ENCODE data around the gene ELF1. TPM values are rescaled to one million over a fixed set of nuclear protein-coding genes. Genes with fewer than 3 reads are reported as not detected.

ELF1 gene
- total and polyA plus RNA-seq, 9 donors: 28.5 to 53.2 (median 47.7) TPM

DNA sequence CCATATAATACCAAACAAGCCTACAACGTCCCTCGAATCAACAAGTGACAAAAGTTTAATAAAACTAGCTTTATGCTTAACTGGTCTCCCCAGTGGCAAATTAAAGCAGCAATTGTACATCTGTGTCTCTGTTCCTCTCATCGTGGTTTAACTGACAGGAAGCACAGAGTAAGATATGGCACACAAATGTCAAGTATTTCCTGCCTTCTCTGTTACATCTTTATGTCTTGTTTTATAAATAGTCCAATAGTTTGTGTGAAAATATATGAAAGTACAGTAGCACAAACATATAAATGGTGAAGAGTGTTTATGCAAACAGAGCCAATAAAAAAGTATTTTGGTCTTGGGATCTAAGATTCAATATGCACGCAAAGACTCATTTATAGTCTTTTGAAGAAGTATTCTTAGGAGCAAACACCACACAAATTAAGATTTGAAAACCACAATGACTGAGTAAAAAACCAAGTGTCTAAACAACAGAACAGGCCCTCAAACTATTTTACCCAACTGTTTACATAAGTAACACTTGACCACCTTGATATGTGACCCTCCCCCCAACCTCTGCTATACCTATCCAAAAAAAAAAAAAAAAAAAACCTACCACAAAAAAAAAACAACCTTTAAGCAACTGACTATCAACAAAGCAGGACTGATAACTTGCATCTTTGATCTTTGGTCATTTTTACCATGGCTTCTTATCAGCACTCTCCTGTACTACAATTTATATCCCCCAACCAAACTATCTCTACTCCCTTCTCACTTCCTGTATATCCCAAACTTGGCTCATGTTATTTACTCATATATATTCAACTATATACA lies 14.0 kb downstream of the ELF1 start:
- TF ChIP-seq EP300 (IDR thresholded peaks at IDR 0.05): no peak
- peaks cover 5% of the 10 kb centered on the region for H3K4me1 ChIP-seq (ENCODE audit: insufficient read depth)
- H3K9me3 ChIP-seq: no peaks in the 10 kb centered on the region
- no peak overlapping the region for H3K4me3 ChIP-seq
- H3K27me3 ChIP-seq: no peaks in the 10 kb centered on the region
- H3K27ac ChIP-seq: no peak overlapping the region
- 66 to 68% (median 66%) methylated on average over 4 of the region's 4 CpGs for WGBS, 3 donors
- DNase-seq: no peak
- no peaks in the 10 kb centered on the region for H3K36me3 ChIP-seq
- intact Hi-C loops (cut with DNase I): no loop called here

DNA sequence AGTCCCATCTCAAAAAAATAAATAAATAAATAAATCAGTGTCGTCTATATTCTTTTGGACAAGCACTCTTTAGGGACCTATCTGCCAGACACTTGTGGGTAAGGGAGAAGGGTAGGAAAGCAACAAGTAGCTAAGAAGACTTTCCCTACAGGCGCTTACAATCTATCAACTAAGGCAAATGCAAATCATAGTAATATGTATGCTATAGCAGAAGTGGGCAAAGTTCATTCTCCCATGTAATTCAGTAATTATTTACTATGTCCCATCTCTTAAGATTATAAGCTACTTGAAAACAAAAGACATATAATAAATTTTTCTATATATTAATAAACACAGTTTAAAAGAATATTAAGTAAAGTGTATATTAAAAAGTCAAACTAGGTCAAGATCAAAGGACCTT lies 16.5 kb downstream of the ELF1 start:
- TF ChIP-seq POLR2A (IDR thresholded peaks at IDR 0.05): no peak
- TF ChIP-seq EP300 (IDR thresholded peaks at IDR 0.05): no peak
- TF ChIP-seq, protein P1, sequence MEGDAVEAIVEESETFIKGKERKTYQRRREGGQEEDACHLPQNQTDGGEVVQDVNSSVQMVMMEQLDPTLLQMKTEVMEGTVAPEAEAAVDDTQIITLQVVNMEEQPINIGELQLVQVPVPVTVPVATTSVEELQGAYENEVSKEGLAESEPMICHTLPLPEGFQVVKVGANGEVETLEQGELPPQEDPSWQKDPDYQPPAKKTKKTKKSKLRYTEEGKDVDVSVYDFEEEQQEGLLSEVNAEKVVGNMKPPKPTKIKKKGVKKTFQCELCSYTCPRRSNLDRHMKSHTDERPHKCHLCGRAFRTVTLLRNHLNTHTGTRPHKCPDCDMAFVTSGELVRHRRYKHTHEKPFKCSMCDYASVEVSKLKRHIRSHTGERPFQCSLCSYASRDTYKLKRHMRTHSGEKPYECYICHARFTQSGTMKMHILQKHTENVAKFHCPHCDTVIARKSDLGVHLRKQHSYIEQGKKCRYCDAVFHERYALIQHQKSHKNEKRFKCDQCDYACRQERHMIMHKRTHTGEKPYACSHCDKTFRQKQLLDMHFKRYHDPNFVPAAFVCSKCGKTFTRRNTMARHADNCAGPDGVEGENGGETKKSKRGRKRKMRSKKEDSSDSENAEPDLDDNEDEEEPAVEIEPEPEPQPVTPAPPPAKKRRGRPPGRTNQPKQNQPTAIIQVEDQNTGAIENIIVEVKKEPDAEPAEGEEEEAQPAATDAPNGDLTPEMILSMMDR (IDR thresholded peaks at IDR 0.05): no peak
- Histone ChIP-seq H3K4me3 (no peak overlapping the region), H3K27ac (no peak overlapping the region), H3K27me3 (no peaks in the 10 kb centered on the region), H3K36me3 (no peaks in the 10 kb centered on the region), H3K4me1 (ENCODE audit: insufficient read depth) (peaks cover 4% of the 10 kb centered on the region), H3K9me3 (no peaks in the 10 kb centered on the region)
- whole genome bisulfite sequencing, 3 donors: 70 to 97% (median 94%) methylated on average over 2 of the region's 2 CpGs
- intact Hi-C loops (cut with DNase I): no loop called here
- DNase-seq: no peak

DNA sequence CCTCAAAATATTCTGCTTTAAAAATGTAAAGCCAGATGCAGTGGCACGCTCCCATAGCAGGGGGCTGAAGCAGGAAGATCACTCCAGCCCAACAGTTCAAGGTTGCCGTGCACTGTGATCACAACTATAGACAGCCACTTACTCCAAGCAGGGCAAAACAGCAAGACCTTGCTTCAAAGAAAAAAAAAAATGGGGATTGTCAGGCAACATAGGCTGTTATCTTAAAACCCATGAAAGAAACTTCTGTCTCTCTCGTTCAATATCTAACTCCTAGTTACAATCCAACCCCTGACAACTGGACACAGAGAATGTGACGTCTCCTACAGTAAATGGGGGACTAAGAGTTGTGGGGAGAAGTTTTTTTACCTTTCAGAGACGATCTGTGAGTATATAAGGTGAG lies 17.4 kb downstream of the ELF1 start:
- Histone ChIP-seq H3K9me3 (no peaks in the 10 kb centered on the region), H3K4me1 (ENCODE audit: insufficient read depth) (peaks cover 4% of the 10 kb centered on the region), H3K27me3 (no peaks in the 10 kb centered on the region), H3K36me3 (no peaks in the 10 kb centered on the region), H3K27ac (no peak overlapping the region), H3K4me3 (no peak overlapping the region)
- WGBS, 3 donors: 89 to 95% (median 91%) methylated on average over 5 of the region's 5 CpGs
- intact Hi-C loops (cut with DNase I): no loop called here
- no peak for DNase-seq
- TF ChIP-seq POLR2A (IDR thresholded peaks at IDR 0.05) (no peak), EP300 (IDR thresholded peaks at IDR 0.05) (no peak)
- TF ChIP-seq, protein P1 (IDR thresholded peaks at IDR 0.05): no peak

DNA sequence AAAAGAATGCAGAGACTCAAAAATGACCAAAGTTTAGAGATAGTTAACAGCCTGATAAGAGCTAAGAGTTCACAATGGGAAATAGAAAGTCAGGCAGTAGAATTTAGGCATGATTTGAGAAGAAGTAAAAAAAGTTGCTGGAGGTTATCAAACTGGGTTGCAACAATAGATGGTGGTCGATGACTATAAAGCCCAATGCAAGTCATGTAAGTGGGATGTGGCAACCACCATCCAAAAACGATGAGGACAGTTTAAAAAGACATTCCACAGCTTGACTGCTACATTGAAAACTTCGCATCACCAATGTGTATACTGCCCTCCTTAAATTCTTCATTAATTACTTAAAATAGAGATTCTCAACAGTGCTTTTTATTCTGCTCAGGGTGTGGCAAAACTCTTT lies 19.7 kb downstream of the ELF1 start:
- Histone ChIP-seq H3K27ac (no peak overlapping the region), H3K4me3 (no peak overlapping the region), H3K4me1 (ENCODE audit: insufficient read depth) (peaks cover 6% of the 10 kb centered on the region), H3K36me3 (no peaks in the 10 kb centered on the region), H3K27me3 (no peaks in the 10 kb centered on the region), H3K9me3 (no peaks in the 10 kb centered on the region)
- WGBS, 3 donors: 77 to 92% (median 85%) methylated on average over 3 of the region's 3 CpGs
- TF ChIP-seq POLR2A (IDR thresholded peaks at IDR 0.05) (no peak), EP300 (IDR thresholded peaks at IDR 0.05) (no peak)
- TF ChIP-seq, protein P1 (IDR thresholded peaks at IDR 0.05): no peak
- intact Hi-C loops (cut with DNase I): loop anchor here in 2 of 4 donors (10.0 kb wide), 2 partner anchors 55 to 75 kb away; no protein-coding TSS in a partner anchor
- no peak for DNase-seq

Measured in ovary (tissue), 9 donors.